Stimulated activated CD4-positive, alpha-beta T cell treated with anti-CD3 and anti-CD28 coated beads, Interleukin-15, amount 100 ng/mL, for 48 hours (primary cell): Measurements from ENCODE around the gene CEP55.

Experiments
- DNase-seq, 2 donors: peaks; one replicate each; pipeline ENCODE4 v3.0.0-alpha.2; 2020; ENCODE audit warnings: low read depth in 2 of 2

The CEP55 gene

DNA sequence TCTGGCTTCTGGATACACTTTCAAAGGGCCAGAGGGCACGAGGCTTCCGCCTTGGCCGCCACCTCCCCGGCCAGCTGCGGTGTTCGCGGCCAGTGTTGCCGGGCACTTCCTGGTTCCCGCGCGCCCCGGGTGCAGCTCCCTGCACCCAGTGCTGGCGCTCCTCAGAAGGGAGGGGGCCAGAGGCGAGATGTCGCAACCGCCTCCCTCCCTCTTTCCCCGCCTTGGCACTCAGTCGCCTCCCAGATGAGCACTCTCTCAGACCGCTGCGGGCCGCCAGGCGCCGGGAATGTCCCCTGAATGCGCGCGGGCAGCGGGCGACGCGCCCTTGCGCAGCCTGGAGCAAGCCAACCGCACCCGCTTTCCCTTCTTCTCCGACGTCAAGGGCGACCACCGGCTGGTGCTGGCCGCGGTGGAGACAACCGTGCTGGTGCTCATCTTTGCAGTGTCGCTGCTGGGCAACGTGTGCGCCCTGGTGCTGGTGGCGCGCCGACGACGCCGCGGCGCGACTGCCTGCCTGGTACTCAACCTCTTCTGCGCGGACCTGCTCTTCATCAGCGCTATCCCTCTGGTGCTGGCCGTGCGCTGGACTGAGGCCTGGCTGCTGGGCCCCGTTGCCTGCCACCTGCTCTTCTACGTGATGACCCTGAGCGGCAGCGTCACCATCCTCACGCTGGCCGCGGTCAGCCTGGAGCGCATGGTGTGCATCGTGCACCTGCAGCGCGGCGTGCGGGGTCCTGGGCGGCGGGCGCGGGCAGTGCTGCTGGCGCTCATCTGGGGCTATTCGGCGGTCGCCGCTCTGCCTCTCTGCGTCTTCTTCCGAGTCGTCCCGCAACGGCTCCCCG is 70.2 kb downstream of the CEP55 start, which contains the start of gene FFAR4:
Gene FFAR4, plus strand, starts transcription at position 231 of the 842 bp plus-strand sequence. Its CDS starts 56 bp downstream, at position 287.
- no peak for DNase-seq

DNA sequence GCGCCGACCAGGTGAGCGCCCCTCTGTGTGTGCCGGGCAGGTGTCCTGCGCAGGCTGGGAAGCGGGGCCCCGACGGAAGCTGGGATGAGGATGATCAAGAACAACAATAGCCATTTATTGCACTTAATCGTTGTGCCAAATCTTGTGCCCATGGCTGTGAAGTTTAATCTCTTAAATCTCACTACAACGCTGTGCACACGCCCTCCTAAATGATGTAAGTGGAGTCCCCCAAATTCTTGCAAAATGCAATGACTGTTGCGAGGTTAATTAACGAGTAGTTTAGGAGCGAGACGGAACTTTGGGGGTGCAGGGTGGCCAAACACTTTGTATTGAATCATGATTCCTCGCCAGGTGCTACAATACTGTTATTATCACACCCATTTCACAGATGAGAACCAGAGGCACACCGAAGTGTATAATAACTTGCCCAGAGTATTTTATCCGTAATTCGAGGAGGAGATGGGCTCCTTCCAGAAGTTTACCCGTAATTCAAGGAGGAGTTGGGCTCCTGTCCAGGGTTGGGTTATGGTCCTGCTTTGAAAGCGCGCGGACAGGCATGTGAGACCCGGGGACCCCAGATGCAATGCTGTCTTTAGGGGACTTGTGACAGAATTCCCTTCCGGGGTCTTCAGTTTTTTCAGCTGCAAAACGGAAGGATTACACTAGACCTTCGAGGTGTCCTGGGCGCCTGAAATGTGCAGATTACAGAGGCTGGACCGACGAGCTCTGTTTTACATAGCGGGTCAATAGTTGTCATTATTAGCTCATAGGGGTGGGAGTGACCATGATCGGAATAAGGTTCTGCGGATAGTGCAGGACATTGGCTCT is 71.1 kb downstream of the CEP55 start:
- no peak for DNase-seq

DNA sequence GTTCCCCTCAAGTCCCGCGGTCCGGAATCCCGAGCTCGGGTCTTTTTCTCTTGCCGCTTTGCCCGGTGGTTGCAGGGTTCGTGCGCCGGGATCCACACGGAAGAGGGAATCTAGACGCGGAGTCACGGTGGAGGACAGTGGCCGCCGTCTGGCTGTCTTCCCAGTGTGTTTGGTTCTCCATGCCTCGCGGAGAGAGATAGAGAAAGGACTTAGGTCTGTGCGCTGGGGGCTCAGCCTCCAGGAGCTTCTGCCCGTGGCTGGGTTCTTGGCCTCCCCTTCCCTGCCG is 71.6 kb downstream of the CEP55 start:
- no peak for DNase-seq

DNA sequence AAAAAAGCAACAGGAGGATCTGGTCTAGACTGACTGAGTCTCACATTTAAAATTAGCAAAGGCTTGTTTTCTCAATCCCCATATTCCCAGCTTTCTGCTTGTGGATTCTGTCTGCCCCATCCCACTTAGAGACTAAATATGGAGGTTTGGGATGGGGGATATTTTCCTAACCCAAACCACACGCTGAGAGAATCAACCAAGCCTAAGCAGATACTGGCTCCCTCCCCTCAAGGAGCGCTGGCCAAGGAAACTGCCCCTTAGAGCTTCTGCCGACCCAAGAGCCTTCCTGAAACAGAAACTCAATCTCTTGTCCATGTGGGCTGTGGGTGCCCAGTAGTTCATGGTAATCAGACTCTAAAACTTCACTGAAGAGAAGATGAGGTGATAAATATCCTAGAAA is 74.0 kb downstream of the CEP55 start:
- no peak for DNase-seq

DNA sequence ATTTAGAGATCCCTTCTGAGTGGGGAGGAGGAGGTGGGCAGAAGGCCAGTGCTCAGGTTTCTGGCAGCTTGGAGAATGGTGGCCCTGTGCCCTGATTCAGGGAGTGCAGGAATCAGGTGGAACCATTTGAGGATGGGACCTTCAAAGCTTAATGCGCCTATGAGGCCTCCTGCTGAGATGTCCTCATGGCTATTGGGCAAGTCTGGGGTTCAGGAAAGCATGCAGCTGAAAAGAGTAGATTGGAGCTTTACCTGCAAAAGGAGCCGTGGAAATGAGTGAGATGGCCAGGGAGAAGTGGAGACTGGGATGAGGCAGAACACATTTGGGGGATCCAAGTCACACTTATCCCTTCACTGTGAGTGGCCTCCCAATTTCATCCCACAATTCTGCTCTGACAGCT is 76.2 kb downstream of the CEP55 start:
- DNase-seq, result no peak

DNA sequence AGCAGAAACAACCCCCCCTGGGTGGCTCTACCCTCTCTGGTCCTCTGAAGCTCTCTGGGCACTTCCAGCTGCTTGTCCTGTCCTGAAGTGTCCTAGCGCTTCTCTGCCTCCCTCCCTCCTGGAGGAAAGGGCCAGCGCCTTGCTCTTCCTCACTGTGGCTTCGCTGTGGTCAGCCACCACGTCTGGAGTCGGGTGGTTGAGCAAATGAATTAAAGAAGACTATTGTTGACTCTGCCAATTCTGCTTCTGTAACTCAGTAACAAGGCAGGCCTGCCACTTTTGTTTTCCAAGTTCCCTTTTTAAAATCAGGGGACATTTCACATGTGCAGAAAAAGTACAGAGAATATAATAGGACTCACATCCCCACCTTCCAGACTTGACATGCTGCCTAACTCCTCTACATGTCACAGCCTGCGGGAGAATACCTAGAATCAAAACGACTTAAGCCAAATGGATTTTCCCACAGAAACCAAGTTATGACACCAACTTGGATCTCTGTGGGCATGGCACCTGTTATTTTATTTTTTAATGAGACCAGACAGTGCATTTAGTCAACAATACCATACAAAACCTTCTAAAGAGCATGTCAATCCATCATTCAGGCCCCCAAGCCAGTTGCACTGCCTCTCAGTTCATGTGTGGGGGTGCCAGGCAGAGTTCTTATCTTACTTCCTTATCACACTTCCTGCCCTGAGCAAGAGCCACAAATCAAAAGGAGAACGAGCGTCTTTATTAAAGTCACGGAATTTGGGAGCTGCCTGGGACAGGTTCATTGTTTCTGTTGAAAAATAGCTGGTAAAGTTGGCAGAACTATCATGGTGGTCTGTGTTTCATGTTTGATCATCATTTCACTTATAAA is 76.9 kb downstream of the CEP55 start:
- no peak for DNase-seq

DNA sequence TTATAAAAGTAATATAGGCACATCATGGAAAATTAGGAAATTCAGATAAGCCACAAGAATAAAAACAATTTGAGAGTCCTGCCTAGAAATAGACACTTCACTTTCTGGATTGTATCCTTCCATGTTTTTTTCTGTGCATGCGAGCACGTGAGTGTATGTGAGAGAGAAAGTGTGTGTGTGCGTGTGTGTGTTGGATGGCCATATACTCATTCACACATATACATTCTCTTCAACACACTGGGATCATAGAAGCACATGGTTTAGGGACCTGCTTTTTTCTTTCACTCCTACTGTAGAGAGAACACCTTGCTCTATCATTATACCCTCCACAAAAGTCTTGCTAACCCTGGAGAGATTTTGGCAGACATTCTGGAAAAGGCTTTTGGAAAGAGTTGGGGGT is 77.5 kb downstream of the CEP55 start:
- DNase-seq, result no peak

DNA sequence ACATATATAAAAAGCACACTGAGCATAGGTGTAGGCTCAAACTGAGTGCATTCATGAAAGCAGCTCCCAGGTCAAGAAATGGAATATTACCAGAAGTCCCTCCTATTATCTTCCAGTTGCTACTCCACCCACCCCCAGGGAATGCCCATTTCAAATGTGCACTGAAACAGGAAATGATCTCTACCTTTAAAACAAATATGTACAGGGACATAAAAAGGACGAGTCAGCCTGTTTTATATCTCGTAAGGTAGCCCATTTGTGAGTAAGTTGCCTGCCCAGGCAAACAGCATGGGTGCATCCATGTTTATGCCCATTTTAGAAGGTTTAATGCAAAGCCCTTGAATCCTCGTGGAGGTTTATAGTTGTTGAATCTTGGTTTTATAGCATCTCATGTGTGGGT is 80.5 kb downstream of the CEP55 start:
- no peak for DNase-seq

DNA sequence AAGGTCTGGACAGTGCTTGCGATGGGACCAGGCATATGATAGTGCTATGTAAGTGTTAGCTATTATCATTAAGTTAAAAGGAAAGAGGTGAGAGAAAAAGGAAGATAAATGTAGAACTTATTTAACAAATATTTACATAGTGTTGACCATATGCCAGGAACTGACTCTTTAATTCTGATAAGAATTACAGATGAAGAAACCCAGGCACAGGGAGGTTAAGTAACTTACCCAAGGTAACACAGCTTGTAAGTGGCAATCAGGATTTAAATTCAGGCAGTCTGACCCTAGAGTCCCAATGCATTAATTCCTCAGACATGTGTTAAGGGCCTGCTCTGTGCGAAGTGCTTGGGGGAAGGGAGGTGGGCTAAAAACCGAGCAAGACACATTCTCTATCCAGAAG is 81.2 kb downstream of the CEP55 start:
- DNase-seq, result no peak
